SK-N-SH (cell line): ENCODE data around the gene PPP2CA. TPM values are rescaled to one million over a fixed set of nuclear protein-coding genes. Genes with fewer than 3 reads are reported as not detected.

Experiments used
- CTCF ChIA-PET: fragments of 300-600, 350-600 bp; formaldehyde crosslinking; extraction: SDS; loops from one replicate; lab custom pipeline; 2021; lab: Yijun Ruan, JAX
- POLR2A ChIA-PET: fragments of 350-600 bp; sonication (Branson Sonifier 250); formaldehyde crosslinking; extraction: SDS; loops from one replicate; lab custom pipeline; 2020; ENCODE audit warnings: antibody characterized with exemption, inconsistent platforms; lab: Yijun Ruan, JAX
- DNase-seq: peaks from one replicate; pipeline ENCODE4 v3.0.0; 2012
- H2AFZ ChIP-seq: fragments of 200-600 bp; sonication (generic); 2 replicates; pipeline ENCODE4 v1.8.1; 2016; ENCODE audit warnings: antibody characterized with exemption, mild to moderate bottlenecking, low read depth
- H3F3A ChIP-seq: fragments of 200-600 bp; sonication (generic); replicated peaks from 2 replicates; pipeline ENCODE3; 2016; ENCODE audit warnings: antibody characterized with exemption, mild to moderate bottlenecking; ENCODE audit not compliant: insufficient read depth
- H3K27ac ChIP-seq, 2 experiments: fragments of 200-500 bp in 1 of 2; fragments of 200-600 bp in 1 of 2; sonication (Bioruptor generic) in 1 of 2; sonication (generic), shearing (Covaris generic) in 1 of 2; 2 replicates each; pipeline versions ENCODE4 v1.5.1 to v1.6.1; 2014 to 2016; ENCODE audit warnings: low read depth in 2 of 2, inconsistent platforms in 1 of 2, low read length in 1 of 2, mild to moderate bottlenecking in 1 of 2, mixed read lengths in 1 of 2
- H3K27me3 ChIP-seq: fragments of 200-600 bp; sonication (generic), shearing (Covaris generic); 2 replicates; pipeline ENCODE4 v1.6.1; 2016; ENCODE audit warnings: mixed run types; ENCODE audit not compliant: insufficient read depth
- H3K36me3 ChIP-seq, 2 experiments: fragments of 200-500 bp in 1 of 2; fragments of 200-600 bp in 1 of 2; sonication (Bioruptor generic) in 1 of 2; sonication (generic) in 1 of 2; replicated peaks in 1 of 2; 2 replicates each; pipeline versions ENCODE3 to v1.5.1; 2014 to 2016; ENCODE audit warnings: low read length in 1 of 2, mild to moderate bottlenecking in 1 of 2; ENCODE audit not compliant: insufficient read depth in 2 of 2, control insufficient read depth in 1 of 2
- H3K4me1 ChIP-seq, 2 experiments: fragments of 200-500 bp in 1 of 2; fragments of 200-600 bp in 1 of 2; sonication (Bioruptor generic) in 1 of 2; sonication (generic), shearing (Covaris generic) in 1 of 2; 2 replicates each; pipeline versions ENCODE4 v1.5.1 to v1.6.1; 2014 to 2016; ENCODE audit warnings: low read depth in 1 of 2, low read length in 1 of 2, mixed run types in 1 of 2; ENCODE audit not compliant: insufficient read depth in 2 of 2, control insufficient read depth in 1 of 2
- H3K4me2 ChIP-seq: fragments of 200-600 bp; sonication (generic), shearing (Covaris generic); 2 replicates; pipeline ENCODE4 v1.6.1; 2017; ENCODE audit warnings: mixed run types
- H3K4me3 ChIP-seq, 2 experiments: fragments of 200-500 bp in 1 of 2; fragments of 200-600 bp in 1 of 2; sonication (Bioruptor generic) in 1 of 2; sonication (generic), shearing (Covaris generic) in 1 of 2; 2 replicates each; pipeline versions ENCODE4 v1.5.1 to v1.8.1; 2014 to 2016; ENCODE audit warnings: low read depth in 2 of 2, inconsistent platforms in 1 of 2, low read length in 1 of 2, mild to moderate bottlenecking in 1 of 2, mixed read lengths in 1 of 2, moderate library complexity in 1 of 2
- H3K79me2 ChIP-seq: fragments of 200-600 bp; sonication (generic); 2 replicates; pipeline ENCODE4 v1.8.1; 2017; ENCODE audit warnings: mild to moderate bottlenecking; ENCODE audit not compliant: insufficient read depth
- H3K9ac ChIP-seq: fragments of 200-600 bp; sonication (generic); 2 replicates; pipeline ENCODE4 v1.6.1; 2017; ENCODE audit warnings: mixed run types
- H3K9me2 ChIP-seq: fragments of 200-600 bp; sonication (generic); 2 replicates; pipeline ENCODE4 v1.6.1; 2017; ENCODE audit warnings: mixed run types
- H3K9me3 ChIP-seq: fragments of 200-600 bp; sonication (generic); 2 replicates; pipeline ENCODE4 v1.6.1; 2017; ENCODE audit warnings: mixed run types, mild to moderate bottlenecking, moderate library complexity
- H4K20me1 ChIP-seq: fragments of 200-600 bp; sonication (generic); 2 replicates; pipeline ENCODE4 v1.6.1; 2017; ENCODE audit warnings: mild to moderate bottlenecking, mixed run types; ENCODE audit not compliant: insufficient read depth
- CHD2 ChIP-seq: fragments of 150-350 bp; IDR thresholded peaks from 2 replicates; pipeline ENCODE4 v1.6.1; 2018; ENCODE audit warnings: low read length; ENCODE audit not compliant: partially characterized antibody
- FOXJ3 ChIP-seq: sonication (generic); formaldehyde crosslinking; IDR thresholded peaks from 2 replicates; pipeline ENCODE4 v1.5.1; 2020; ENCODE audit warnings: mild to moderate bottlenecking, missing genetic modification reagents
- GABPA ChIP-seq: IDR thresholded peaks from 2 replicates; pipeline ENCODE4 v1.4.0; 2012; ENCODE audit warnings: low read depth, mild to moderate bottlenecking
- GATA2 ChIP-seq: sonication (generic); formaldehyde crosslinking; IDR thresholded peaks from 2 replicates; pipeline ENCODE4 v1.5.0; 2020; ENCODE audit warnings: mild to moderate bottlenecking, missing genetic modification reagents
- IRF3 ChIP-seq: fragments of 150-350 bp; IDR thresholded peaks from 2 replicates; pipeline ENCODE4 v1.6.1; 2016; ENCODE audit warnings: mild to moderate bottlenecking, low read depth, low read length
- JUND ChIP-seq: IDR thresholded peaks from 2 replicates; pipeline ENCODE4 v1.4.0; 2012
- NFIC ChIP-seq: IDR thresholded peaks from 2 replicates; pipeline ENCODE4 v1.4.0; 2012; ENCODE audit warnings: borderline replicate concordance
- NRF1 ChIP-seq: IDR thresholded peaks from 2 replicates; pipeline ENCODE4 v1.6.1; 2012; ENCODE audit warnings: low read depth, mild to moderate bottlenecking, low read length
- PBX3 ChIP-seq: IDR thresholded peaks from 2 replicates; pipeline ENCODE4; 2012
- RCOR1 ChIP-seq: fragments of 150-350 bp; IDR thresholded peaks from 2 replicates; pipeline ENCODE4 v1.6.1; 2017; ENCODE audit warnings: antibody characterized with exemption, low read length
- RXRA ChIP-seq: IDR thresholded peaks from 2 replicates; pipeline ENCODE4 v1.4.0; 2012; ENCODE audit warnings: low read depth, mild to moderate bottlenecking, borderline replicate concordance
- SIN3A ChIP-seq: IDR thresholded peaks from 2 replicates; pipeline ENCODE4 v1.6.1; 2012; ENCODE audit warnings: low read depth, mild to moderate bottlenecking, low read length, moderate library complexity, borderline replicate concordance
- TAF1 ChIP-seq: IDR thresholded peaks from 2 replicates; pipeline ENCODE4 v1.6.1; 2012; ENCODE audit warnings: low read depth, mild to moderate bottlenecking, low read length, moderate library complexity, borderline replicate concordance
- TEAD4 ChIP-seq: IDR thresholded peaks from 2 replicates; pipeline ENCODE4 v1.4.0; 2012; ENCODE audit warnings: mild to moderate bottlenecking, borderline replicate concordance; ENCODE audit not compliant: insufficient read depth
- USF1 ChIP-seq: IDR thresholded peaks from 2 replicates; pipeline ENCODE4 v1.4.0; 2012; ENCODE audit warnings: low read depth, borderline replicate concordance
- USF2 ChIP-seq: fragments of 150-350 bp; IDR thresholded peaks from 2 replicates; pipeline ENCODE4 v1.6.1; 2017; ENCODE audit warnings: antibody characterized with exemption, low read length, low read depth, borderline replicate concordance
- ZBTB33 ChIP-seq: IDR thresholded peaks from 2 replicates; pipeline ENCODE4 v1.4.0; 2012; ENCODE audit warnings: low read depth, borderline replicate concordance
- WGBS: methylation state at CpG from one replicate; pipeline ENCODE4 v1.1.6; 2017; ENCODE audit warnings: low lambda C conversion rate; 5-methylcytosine and 5-hydroxymethylcytosine counted together
- polyA plus RNA-seq, 3 experiments: library from polyadenylated mRNA; depleted of rRNA; stranded (reverse); fragments of >200 nt; gene quantifications; 2 replicates each; pipeline ENCODE4 v1.2.3, GENCODE V29; 2012

Gene PPP2CA
- polyA plus RNA-seq, 1 of the 3 experiments (the other 2 are of a cell fraction) = 146 TPM

- no peaks in the 10 kb centered on the region for H3K9me3 ChIP-seq
- ChIA-PET CTCF (interaction anchor here (1.3 kb wide), 1 partner anchor 40 kb away, joined by 3 read pairs; no protein-coding TSS in a partner anchor), POLR2A (no interaction called here)
- H3K4me1 ChIP-seq = peaks cover 0 to 8% of the 10 kb centered on the region in 2 experiments; a peak in 2 of 4 replicates
- H4K20me1 ChIP-seq = no peaks in the 10 kb centered on the region
- TF ChIP-seq USF2 (no peak), CHD2 (no peak), FOXJ3 (no peak), GABPA (no peak), TEAD4 (no peak), SIN3A (no peak)
- no peak overlapping the region for H3K9ac ChIP-seq
- no peaks in the 10 kb centered on the region for H3K27me3 ChIP-seq
- H3F3A ChIP-seq = peaks cover 19% of the 10 kb centered on the region
- no peaks in the 10 kb centered on the region for H3K79me2 ChIP-seq
- H3K9me2 ChIP-seq = no peaks in the 10 kb centered on the region
- 91% methylated on average over 15 of the region's 15 CpGs for WGBS
- no peak overlapping the region; the same call in 1 of the 2 replicates for H2AFZ ChIP-seq
- H3K4me2 ChIP-seq = no peak overlapping the region
- no peaks in the 10 kb centered on the region for H3K36me3 ChIP-seq
- no peak overlapping the region for H3K4me3 ChIP-seq
- H3K27ac ChIP-seq = no peak overlapping the region
- DNase-seq = no peak
Observed at GRCh38 chr5:134249469-134250379, 23.9 kb upstream of the PPP2CA start.

- Histone ChIP-seq H3K27me3 (no peaks in the 10 kb centered on the region), H3K9me2 (no peaks in the 10 kb centered on the region), H3F3A (peaks cover 8% of the 10 kb centered on the region), H3K9me3 (no peaks in the 10 kb centered on the region), H3K27ac (no peak overlapping the region; a peak in 1 of 4 replicates), H3K9ac (no peak overlapping the region), H2AFZ (no peak overlapping the region), H3K79me2 (no peaks in the 10 kb centered on the region), H3K4me2 (no peak overlapping the region), H3K4me3 (no peak overlapping the region), H4K20me1 (no peaks in the 10 kb centered on the region), H3K36me3 (no peaks in the 10 kb centered on the region), H3K4me1 (peaks cover 0 to 8% of the 10 kb centered on the region in 2 experiments; a peak in 2 of 4 replicates)
- ChIA-PET POLR2A (no interaction called here), CTCF (interaction anchor here (0.8 to 1.6 kb wide), 3 partner anchors 11 to 209 kb away, joined by 3 to 4 read pairs (median 3); no protein-coding TSS in a partner anchor)
- DNase-seq = no peak
- WGBS = 70% methylated on average over 3 of the region's 3 CpGs
- no peak for TF ChIP-seq NFIC
- no peak for TF ChIP-seq JUND
- TF ChIP-seq GABPA = no peak
- TF ChIP-seq IRF3 = no peak
- no peak for TF ChIP-seq USF1
- no peak for TF ChIP-seq NRF1
- no peak for TF ChIP-seq ZBTB33
- no peak for TF ChIP-seq TAF1
- TF ChIP-seq USF2 = no peak
- no peak for TF ChIP-seq RXRA
- TF ChIP-seq RCOR1 = no peak
- TF ChIP-seq GATA2 (CRISPR knock-in tag) = no peak
- TF ChIP-seq PBX3 = no peak
Observed at GRCh38 chr5:134248256-134248655, 22.4 kb upstream of the PPP2CA start.
